Stimulated activated CD4-positive, alpha-beta T cell treated with anti-CD3 and anti-CD28 coated beads, Interleukin-12 subunit alpha, Interleukin-12 subunit beta, amount 100 ng/mL, for 4 hours (primary cell): ENCODE data around the gene SWI5.
"Not testable (repeated sequence)": the region's sequence is repeated elsewhere in the genome, so short reads cannot be mapped to it uniquely, and the experiment has no call there.

ENCODE experiments used
- DNase-seq: peaks from one replicate; pipeline ENCODE4 v3.0.0-alpha.2; 2020

SWI5 gene

DNA sequence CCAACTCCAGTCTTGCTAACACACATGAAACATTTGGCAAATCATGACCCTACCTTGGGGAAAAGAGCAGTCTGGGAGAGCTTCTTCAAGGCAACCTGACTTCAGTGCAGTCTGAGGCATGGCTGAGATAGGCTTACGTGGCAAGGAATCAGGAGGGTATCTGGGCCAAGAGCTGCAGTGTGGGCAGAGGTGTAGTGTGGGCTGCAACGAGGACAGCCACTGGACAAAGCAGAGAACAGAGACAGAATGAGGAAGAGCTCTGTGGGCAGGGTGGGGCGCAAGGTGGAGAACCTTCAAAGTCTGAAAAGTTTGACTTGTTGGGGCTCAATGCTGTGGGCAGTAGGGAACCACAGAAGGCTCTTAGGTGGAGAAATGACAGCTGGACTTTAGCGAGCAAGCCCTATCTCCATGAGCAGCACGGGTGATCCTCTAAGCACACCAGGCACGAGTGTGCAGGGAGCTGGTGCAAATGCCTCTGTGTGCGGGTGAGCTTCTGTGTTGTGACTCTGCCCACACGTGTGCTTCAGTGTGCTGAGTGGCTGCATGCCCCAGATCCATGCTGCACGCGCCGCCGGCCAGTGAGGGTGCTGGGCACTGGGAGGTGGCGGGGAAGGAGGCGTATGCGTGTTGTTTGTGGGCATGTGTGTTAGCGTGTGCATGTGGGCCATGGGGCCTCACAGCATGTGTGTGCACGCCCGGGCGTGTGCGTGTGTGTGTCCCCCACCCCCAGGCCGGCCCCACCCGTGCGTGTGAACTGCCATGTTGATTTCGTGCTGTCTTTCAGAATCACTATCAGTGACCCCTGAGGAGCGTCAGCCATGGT is 23.5 kb upstream of the SWI5 start:
- DNase-seq = no peak

DNA sequence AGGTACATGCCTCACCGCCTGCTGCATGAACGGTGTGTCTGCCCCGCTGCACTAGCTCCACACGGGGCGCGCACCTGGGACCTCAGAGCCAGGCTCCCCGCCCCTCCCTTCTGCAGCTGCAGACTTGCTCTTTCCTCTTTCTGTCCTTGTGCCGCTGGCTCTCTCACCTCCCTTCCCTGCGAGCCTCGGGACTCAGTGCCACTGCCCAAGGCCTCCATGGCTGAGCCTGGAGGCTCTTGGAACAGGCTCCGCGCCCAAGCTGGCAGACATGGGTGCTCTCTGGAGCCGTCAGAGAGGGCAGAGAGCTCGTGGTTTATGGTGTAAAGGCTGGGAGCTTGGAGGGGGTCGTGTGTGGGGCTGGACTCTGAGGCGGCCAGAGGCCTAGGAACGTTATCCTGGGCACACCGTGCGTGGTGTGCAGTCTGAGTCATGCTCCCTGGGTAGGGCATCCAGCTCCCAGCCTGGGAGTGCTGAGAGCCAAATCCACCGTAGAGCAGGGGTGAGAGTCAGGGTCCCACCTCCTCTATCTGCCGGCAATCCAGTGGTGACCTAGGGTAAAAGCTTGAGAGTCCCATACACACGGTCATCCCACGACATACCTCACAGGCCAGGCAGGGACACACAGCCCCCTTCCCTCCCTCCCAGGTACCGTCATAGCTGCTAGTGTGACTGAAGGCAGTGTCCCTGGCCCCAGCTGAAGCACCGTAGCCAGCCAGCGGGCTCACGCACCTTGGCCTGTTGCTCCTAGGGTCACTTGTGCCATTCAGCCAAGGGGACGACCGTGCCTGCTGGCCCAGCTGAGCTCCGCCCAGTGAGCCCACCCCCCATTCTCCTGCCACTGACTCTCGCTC is 22.7 kb upstream of the SWI5 start:
- DNase-seq = no peak

DNA sequence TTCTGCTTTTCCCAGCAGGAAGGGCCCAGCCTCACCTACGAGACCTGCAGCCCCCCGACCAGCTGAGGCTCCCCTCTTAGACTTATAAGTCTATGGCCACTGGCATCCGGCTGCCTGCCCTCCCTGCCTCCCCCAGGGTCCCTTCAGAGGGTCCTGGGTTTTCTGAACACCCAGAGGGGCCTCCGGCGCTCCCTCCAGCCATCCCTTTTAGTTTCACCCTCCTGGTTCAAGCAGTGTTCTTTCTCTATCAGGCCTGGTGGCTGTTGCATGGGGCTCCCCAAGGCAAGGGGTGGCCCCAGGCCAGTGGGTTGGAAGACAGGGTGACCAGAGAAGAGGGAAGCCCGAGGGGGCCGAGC is 22.1 kb upstream of the SWI5 start:
- no peak for DNase-seq

DNA sequence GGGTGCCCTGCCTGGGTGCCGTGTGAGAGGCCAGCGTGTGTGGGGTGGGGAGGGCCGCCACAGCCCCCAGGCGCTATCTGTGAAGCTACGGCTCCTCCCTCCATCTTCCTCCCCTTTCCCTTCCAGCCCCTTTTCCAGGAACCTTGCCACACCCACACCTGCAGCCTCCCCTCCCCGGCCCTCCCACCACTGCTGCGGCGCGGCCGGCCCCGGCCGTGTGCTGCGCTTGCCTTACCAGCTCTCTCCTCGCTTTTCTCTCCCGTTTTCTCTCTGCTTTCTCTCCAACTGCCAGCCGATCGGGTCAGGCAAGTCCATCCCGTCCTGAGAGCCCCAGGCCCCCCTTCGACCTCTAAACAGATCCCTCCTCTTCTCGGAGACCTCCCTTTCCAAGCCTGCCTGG is 21.7 kb upstream of the SWI5 start:
- no peak for DNase-seq

DNA sequence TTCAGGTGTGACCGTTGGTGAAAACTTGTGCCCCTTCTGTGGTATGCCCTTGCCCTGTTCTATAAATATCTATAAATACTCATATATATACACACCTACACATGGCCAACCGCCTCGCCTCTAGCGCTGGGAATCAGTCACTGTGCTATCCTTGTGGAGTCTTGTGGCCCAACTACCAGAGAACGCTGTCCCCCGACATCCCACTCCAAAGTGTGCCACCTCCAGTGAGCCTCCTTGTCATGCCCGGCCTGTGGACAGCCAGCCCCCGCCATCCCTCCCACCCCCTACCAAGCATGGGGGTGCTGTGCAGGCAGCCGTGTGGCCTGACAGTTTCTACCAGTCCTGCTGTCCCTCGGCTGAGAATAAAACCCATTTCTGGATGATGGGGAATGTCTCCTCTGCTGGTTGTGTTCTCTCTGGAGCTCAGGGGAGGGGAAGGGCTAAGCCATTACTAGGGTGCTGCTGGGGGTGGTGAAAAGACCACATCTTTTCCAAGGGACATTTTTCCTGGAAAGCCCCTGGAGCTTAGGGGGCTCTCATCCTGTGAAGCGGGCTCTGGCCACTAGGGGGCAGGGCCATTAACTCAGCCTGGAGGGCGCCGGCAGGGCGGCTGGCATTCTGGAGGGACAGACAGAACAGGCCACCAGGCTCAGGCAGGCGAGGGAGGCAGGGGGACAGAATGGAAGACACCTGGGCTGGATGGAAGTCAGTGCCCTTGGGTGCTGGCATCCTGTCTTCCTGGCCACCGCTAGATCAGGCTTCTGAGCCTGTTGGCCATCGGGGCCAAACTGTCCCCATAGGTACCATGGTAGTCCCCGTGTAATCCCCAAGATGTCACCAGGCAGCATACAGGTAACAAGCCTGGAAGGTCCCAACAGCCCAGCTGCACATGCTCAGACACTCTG is 21.0 kb upstream of the SWI5 start:
- DNase-seq = peak; percentile 54

DNA sequence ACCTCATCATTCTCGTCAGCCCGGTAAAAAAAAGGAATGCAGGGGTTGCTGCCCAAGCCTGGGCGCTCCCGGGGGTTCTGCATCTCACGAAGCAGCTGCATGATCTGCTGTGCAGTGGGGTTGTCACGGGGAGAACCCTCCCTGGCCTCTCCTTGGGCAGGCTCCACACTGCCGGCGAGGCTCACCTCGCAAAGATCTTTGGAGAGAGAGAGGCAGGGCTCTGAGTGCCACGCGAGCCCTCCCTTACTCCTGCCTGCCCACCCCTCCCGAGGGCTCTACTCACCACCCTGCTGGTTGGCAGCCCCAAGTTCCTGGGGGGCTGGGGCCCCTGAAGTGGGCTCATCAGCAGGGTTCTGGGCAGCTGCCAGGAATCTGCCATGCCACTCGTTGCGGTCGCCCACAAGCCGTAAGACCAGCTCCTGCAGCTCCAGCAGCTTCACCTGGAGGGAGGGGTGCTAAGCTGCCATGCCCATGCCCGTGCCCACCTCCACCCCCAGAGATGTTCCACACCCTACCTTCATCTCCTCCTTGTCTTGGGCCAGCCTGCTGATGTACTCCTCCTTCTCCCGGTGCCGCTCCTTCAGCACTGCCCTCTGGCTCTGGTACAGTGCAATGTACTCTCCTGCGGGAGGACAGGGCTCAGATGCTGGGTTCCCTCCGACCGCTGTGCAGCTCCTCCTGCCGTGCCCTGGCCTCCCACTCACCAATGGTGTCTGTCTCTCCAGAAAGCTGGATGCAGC is 18.8 kb upstream of the SWI5 start:
- no peak for DNase-seq

DNA sequence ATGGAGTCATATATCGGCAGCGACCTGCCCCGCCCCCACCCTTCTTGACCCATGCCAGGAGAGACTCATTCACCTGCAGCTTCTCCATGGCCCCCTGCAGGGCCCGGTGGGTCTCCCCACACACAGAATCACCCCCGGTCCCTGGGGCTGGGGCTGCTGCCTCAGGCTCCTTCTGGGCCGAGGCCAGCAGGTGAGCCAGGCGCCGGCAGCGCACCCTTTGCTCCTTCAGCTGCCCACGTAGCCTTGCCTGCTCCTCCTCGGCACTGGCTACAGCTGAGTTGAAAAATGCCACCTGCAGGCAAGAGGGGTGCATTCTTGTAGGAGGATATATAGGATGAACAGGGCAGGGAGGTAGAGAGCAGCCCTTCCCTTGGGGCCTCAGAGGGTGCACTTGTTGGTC is 18.2 kb upstream of the SWI5 start:
- DNase-seq = no peak

DNA sequence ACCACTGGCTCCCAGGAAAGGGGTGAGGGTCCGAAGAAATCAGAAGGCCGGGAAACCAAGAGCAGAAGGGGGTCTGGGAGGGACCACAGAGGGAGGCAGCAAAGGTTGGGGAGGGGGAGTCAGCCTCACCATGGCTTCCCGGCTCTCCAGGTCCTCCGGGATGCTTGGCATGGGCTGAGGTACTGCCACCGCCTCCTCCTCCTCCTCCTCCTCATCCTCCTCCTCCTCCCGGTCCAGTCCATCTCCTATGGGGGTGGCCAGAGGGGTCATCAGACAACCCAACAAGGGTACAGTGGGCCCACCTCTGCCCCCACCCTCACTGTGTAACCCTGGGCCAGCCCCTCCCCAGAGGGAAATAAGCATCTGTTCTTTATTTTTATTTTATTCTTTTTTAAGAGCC is 17.8 kb upstream of the SWI5 start:
- DNase-seq = no peak

DNA sequence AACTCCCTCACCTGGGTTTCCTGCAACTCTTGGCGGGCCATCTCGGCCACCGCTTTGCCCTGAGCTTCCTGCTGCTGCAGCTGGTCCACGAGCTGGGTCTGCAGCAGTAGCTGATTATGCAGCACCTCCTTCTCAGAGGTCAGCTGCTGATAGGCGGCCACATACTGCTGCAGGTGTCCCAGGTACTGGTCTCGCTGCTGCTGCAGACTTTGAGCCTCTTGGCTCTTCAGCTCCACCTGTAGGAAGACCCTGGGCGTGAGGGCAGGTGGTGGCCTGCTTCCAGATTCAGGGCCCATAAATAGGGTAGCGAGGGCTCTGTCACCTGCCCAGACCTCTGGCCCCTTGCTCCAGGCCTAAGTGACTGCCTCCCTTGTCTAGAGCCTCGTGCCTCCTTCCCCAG is 16.9 kb upstream of the SWI5 start:
- DNase-seq = no peak

DNA sequence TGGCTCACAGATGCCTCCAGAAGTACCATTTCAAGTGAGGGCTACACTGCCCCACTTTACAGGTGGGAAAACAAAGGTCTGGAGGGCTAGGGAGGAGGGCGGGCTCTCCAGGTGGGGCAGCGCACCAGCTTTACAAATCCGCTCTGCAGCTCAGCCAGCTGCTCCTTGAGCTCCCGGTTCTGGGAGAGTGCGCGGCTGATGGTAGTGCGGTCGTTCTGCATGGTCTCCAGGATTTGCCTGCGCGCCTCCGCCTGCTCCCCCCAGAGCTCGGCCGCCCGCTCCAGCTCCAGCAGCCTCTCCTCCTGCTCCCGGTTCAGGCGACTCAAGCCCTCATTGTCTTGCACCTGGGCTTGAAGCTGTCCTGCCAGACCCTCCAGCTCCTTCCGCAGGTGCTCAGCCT is 15.7 kb upstream of the SWI5 start:
- no peak for DNase-seq

DNA sequence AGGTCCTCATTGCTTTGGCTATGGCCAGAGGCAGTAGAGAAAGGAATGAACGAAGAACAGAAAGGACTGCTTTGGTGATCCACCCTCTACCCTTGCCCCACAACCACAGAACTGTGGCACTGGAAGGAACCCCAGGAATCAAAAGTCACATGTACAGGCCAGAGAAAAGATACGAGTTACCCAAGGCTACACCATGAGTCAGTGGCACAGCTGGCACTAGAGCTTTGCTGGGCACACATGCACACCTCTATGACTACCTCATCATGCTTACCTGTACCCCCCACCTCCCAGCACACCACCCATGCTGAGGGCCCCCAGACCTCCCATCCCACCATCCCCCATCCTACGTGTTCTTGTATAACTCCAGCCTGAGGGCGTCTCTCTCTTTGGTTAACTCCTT is 13.4 kb upstream of the SWI5 start:
- no peak for DNase-seq

DNA sequence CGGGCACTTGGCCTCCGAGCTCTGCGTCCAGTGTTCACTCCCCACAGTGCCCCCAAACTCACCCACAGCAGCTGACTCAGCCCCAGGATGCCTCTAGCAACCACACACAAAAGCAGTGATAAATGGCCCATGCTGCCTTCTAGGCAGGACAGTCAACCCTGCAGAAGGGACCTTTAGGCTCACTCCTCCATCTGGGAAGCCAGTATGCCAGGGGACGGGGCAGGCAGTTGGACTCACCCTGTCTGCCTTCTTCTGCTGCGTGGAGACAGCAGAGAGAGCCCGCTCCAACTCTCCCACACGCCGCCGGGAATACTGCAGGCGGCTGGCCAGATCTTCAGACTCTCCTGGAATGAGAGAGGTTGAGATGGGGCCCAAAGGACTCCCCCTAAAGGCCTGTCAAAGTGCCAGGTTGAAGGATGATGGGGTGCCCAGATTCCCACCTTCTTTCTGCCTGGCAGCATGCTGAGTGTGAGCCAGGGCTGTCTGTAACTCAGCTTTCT is 10.7 kb upstream of the SWI5 start:
- DNase-seq = no peak

DNA sequence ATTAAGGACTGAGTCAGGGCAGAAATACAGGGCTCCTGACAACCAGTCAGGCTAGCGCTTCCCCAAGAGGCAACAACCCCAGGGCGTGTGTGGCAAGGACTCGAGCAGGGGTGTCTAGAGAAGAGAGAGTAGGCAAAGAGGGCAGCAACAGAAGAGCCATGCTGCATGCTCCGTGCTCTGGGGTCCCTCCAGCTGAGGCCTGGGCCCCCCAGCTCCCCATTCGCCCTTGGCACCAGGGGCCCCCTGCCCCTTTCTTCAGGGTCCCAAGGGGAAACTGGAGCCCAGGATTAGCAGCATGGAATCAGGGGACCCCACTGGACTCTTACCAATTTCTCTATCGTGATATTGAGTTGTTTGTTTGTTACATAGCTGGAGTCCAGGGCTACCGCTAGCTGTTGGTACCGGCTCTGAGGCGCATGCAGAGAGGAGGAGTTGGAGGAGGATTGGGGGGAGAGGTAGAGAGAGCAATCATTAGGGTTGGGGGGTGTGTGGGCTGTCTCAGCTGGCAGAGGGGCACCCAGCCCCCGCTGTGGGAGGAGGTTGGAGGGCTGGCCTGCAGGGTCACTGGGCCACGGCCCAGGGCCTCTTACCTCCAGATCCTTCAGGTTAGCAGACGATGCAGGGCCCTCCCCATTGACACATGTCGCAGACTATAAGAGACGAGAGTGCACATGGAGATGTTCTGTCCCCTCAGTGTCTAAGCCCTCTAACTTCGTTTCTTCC is 9.0 kb upstream of the SWI5 start:
- no peak for DNase-seq

DNA sequence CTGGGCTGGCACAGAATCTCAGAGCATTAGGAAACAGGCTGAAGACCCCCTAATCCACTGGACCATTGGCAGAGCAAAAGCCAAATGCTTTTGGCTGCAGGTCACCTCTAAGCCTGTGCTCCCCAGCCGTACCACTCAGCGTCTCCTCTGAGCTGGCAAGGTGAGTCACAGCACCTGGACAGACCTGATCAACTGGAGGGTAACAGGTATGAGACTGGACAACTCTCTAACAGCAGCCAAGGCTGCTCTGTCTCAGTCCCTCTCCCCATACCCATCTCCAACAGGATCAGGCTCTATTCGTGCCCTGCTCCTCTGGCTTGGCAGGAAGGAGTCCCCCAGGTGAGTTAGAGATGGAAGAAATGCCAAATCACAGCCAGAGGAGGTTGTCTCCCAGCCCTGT is 5.0 kb upstream of the SWI5 start:
- no peak for DNase-seq

DNA sequence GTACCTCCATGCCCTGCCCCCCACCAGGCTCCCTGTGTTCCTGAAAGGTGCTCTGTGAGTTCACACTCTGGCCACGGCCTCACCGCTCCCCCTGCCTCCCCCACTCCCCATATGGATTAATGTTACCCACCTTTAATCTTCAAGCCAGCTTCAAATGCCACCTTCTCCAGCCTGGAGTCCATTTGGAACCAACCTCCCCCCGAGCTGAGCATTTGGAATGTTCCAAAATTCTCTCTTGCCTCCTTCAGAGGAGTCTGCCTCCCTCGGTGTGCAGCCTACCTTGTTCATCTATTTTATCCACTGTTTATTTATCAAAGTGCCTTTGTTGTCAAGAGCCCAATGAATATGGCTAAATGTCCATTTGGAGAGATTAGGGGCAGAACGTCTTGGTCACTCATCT is 4.6 kb upstream of the SWI5 start:
- DNase-seq = no peak

DNA sequence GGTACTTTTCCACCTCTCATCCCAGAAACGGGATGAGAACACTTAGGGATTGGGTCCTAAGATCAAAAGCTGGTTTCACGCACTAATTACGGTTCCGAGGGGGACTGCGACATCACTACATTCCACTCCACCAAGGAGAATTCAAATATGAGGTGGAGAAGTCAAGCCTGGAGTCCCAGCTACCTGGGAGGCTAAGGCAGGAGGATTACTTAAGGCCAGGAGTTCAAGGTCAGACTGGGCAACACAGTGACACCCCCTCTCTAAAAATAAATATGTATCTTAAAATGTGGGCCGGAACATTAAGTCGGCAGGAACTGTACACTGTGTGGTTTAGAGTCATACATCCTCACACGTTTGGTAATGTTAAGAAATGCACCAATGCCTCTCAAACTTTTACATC is 1.8 kb upstream of the SWI5 start:
- DNase-seq = no peak

DNA sequence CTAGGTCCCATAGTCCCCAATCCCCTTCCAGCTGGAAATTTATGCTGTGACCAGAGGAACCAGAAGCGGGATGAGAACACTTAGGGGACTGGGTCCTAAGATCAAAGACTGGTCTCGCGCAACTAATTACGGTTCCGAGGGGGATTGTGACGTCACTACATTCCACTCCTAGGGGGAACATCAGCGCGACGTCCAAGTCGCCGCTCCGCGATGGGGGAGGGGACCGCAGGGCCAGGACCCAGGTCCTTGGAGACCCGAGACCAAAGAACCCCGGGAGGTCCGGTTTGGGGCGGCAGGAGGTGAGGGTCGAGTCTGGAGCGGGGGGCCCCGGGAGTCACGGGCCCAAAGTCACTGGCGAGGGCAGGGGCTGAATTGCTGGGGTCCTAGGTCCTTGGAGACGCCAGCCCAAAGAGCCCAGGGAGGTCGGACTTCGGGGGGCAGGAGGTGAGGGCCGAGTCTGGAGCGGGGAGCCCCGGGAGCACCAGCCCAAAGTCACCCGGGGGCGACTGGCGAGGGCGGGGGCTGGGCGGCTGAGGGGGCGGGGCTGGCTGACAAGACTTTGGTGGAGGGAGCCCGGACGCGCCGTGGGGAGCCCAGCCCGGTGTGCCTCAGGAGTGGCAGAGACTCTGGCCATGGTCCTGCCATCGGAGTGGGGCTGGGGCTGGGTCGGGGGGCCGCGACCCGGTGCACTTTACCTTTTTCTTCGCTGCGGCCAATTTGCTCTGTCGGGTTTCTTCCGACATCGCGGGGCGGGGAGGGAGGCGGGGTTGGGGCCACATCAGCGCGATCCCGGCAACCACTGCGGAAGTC is 673 bp upstream of the SWI5 start, which contains the start of gene GOLGA2:
TSS of gene GOLGA2 (minus strand) at position 810 of the 810 bp plus-strand sequence. CDS start at position 779, 31 bp downstream.
- DNase-seq = no peak

DNA sequence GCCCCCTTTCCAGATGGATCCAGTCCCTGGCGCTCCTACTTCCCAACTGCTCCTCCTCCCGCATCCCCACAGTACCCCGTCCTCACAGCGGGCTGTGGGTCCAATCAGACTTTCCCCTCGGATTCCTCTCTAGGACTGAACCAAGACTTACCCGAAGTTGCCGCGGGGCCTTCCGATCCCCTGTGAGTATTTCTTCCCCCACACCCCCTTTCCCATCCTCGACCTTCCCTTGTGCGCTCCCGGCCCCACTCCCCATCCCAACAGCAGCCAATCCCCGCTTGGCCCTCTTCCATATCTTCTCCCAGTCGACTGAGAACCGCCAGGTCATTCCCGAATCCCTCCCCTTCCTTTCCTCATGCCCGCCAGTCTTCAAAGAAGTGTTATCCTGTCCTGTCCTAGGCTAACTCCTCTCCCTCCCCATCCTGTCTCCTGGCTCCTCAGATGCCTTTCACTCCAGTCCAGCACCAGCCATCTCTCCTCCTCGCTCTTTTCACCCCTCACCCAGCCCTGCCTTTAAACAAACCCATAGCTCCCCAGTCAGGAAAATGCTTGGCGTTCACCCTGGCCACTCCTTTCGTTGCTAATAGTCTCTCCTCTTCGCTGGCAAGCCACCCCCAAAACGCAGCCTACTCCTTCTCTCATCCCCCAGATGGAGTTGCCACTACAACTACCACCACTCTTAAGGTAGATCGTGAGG is 646 bp downstream of the SWI5 start:
- peak; percentile 10 for DNase-seq

DNA sequence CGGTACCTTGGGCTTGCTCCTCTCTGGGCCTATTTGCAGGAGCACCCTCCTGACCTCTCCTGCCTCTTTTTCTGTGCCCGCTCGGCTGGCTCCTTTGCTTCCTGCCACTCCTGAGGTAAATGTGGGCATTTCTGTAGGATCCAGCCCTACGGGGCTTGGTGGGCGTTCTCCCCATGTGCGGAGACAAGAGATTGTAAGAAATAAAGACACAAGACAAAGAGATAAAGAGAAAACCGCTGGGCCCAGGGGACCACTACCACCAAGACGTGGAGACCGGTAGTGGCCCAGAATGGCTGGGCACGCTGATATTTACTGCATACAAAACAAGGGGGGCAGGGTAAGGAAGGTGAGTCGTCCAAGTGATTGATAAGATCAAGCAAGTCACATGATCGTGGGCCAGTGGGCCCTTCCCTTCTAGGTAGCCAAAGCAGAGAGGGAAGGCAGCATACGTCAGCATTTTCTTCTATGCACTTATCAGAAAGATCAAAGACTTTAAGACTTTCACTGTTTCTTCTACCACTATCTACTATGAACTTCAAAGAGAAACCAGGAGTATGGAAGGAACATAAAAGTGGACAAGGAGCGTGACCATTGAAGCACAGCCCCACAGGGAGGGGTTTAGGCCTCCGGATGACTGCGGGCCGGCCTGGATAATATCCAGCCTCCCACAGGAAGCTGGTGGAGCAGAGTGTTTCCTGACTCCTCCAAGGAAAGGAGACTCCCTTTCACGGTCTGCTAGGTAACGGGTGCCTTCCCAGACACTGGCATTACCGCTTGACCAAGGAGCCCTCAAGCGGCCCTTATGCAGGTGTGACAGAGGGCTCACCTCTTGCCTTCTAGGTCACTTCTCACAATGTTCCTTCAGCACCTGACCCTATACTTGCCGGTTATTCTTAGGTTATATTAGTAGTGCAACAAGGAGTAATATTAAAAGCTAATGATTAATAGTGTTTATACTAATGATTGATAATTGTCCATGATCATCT is 3.3 kb downstream of the SWI5 start:
- DNase-seq = not testable (repeated sequence)
